Activated T-cell treated with anti-CD3 and anti-CD28 coated beads for 4 hours (primary cell): ENCODE data around the gene DET1.
"Not testable (repeated sequence)": the region's sequence is repeated elsewhere in the genome, so short reads cannot be mapped to it uniquely, and the experiment has no call there.

ENCODE experiments used
- DNase-seq: peaks from one replicate; pipeline ENCODE4 v3.0.0-alpha.2; 2020

Gene DET1

GRCh38 chr15:88546248-88547129, at the start of gene DET1:
Gene DET1, minus strand, starts transcription at chr15:88546681. Its CDS starts 14,976 bp downstream, at chr15:88531705.
- peak; percentile 89 for DNase-seq

GRCh38 chr15:88591384-88591783, 44.9 kb upstream of the DET1 start:
- DNase-seq, result no peak

GRCh38 chr15:88590759-88591158, 44.3 kb upstream of the DET1 start:
- DNase-seq, result no peak

GRCh38 chr15:88586401-88587162, 40.1 kb upstream of the DET1 start:
- no peak for DNase-seq

- no peak for DNase-seq
These were observed 34.1 kb upstream of the DET1 start for GRCh38 chr15:88580532-88580931.

GRCh38 chr15:88579322-88579721, 32.8 kb upstream of the DET1 start:
- DNase-seq, result no peak

- DNase-seq, result no peak
These were observed 28.2 kb upstream of the DET1 start for GRCh38 chr15:88574655-88575054.

- DNase-seq, result no peak
These were observed 27.6 kb upstream of the DET1 start for GRCh38 chr15:88574077-88574476.

- DNase-seq, result no peak
These were observed 25.4 kb upstream of the DET1 start for GRCh38 chr15:88571852-88572259.

GRCh38 chr15:88571153-88571851, 24.8 kb upstream of the DET1 start:
- DNase-seq, result no peak

- no peak for DNase-seq
These were observed 22.1 kb upstream of the DET1 start for GRCh38 chr15:88568589-88568988.

- DNase-seq, result no peak
These were observed 18.3 kb upstream of the DET1 start for GRCh38 chr15:88564741-88565140.

GRCh38 chr15:88563638-88564037, 17.2 kb upstream of the DET1 start:
- no peak for DNase-seq

GRCh38 chr15:88559565-88559964, 13.1 kb upstream of the DET1 start:
- not testable (repeated sequence) for DNase-seq

- not testable (repeated sequence) for DNase-seq
These were observed 11.5 kb upstream of the DET1 start for GRCh38 chr15:88558026-88558425.

- not testable (repeated sequence) for DNase-seq
These were observed 1.5 kb upstream of the DET1 start for GRCh38 chr15:88548009-88548408.

GRCh38 chr15:88545578-88546247, 768 bp downstream of the DET1 start:
- not testable (repeated sequence) for DNase-seq

- no peak for DNase-seq
These were observed 3.3 kb downstream of the DET1 start for GRCh38 chr15:88543065-88543776.

- no peak for DNase-seq
These were observed 4.1 kb downstream of the DET1 start for GRCh38 chr15:88542342-88542733.

GRCh38 chr15:88541709-88542341, 4.7 kb downstream of the DET1 start:
- no peak for DNase-seq

GRCh38 chr15:88541111-88541510, 5.4 kb downstream of the DET1 start:
- DNase-seq, result not testable (repeated sequence)

GRCh38 chr15:88540350-88540749, 6.1 kb downstream of the DET1 start:
- not testable (repeated sequence) for DNase-seq
